Endothelial cell of umbilical vein (primary cell): ENCODE results near the gene SESTD1. TPM values are rescaled to one million over a fixed set of nuclear protein-coding genes. Genes with fewer than 3 reads are reported as not detected.

Experiments used
- BruUV-seq: library from RNA; stranded (reverse); fragments of 400-500 nt; replicated peaks from 2 replicates; lab custom pipeline; 2021; lab: Mats Ljungman, UMichigan
- CTCF ChIA-PET: fragments of 300-600, 350-600 bp; sonication (Branson Sonifier 250); formaldehyde crosslinking; loops from one replicate; lab custom pipeline; 2021; ENCODE audit warnings: antibody characterized with exemption, inconsistent platforms; lab: Charles Lee
- POLR2A ChIA-PET: fragments of 300-600, 350-600 bp; sonication (Branson Sonifier 250); formaldehyde crosslinking; loops from one replicate; lab custom pipeline; 2021; ENCODE audit warnings: antibody characterized with exemption, inconsistent platforms; lab: Charles Lee
- DNase-seq: peaks from one replicate; pipeline ENCODE4 v3.0.0-alpha.2; 2011; ENCODE audit warnings: low read depth, low spot score
- FAIRE-seq: peaks from 2 replicates; lab custom pipeline; 2011; peaks lifted over from hg19 to GRCh38; lab: Jason Lieb, UNC
- H2AFZ ChIP-seq: 2 replicates; pipeline ENCODE4 v1.6.0; 2012; ENCODE audit warnings: low read depth, low read length, control low read depth, inconsistent platforms
- H3K27ac ChIP-seq: 2 replicates; pipeline ENCODE4 v1.5.1; 2011; ENCODE audit warnings: low read depth, mild to moderate bottlenecking, control low read depth, low read length, moderate library complexity; ENCODE audit not compliant: insufficient read depth
- H3K27me3 ChIP-seq, 2 experiments: 2 replicates each; pipeline versions ENCODE4 v1.6.0 to v1.6.1; 2011; ENCODE audit warnings: low read length in 2 of 2, mixed read lengths in 1 of 2; ENCODE audit not compliant: control insufficient read depth in 2 of 2, insufficient read depth in 2 of 2
- H3K36me3 ChIP-seq, 2 experiments: 2 replicates in 1 of 2; 3 replicates in 1 of 2; pipeline ENCODE4 v1.5.1; 2011; ENCODE audit warnings: low read length in 2 of 2, mild to moderate bottlenecking in 1 of 2, moderate library complexity in 1 of 2; ENCODE audit not compliant: control insufficient read depth in 2 of 2, insufficient read depth in 2 of 2; ENCODE audit errors: extremely low read depth in 1 of 2
- H3K4me1 ChIP-seq: 3 replicates; pipeline ENCODE4 v1.5.1; 2011; ENCODE audit warnings: mild to moderate bottlenecking, low read length; ENCODE audit not compliant: control insufficient read depth, insufficient read depth; ENCODE audit errors: extremely low read depth
- H3K4me2 ChIP-seq: 2 replicates; pipeline ENCODE4 v1.6.1; 2011; ENCODE audit warnings: low read length, control low read depth, mixed read lengths; ENCODE audit not compliant: insufficient read depth
- H3K4me3 ChIP-seq, 3 experiments: fragments of 200-600 bp in 1 of 3; sonication (generic), shearing (Covaris generic) in 1 of 3; replicated peaks in 1 of 3; 2 replicates each; pipeline ENCODE4 v1.5.1; 2011 to 2016; ENCODE audit warnings: control low read depth in 3 of 3, low read length in 3 of 3, mild to moderate bottlenecking in 2 of 3, inconsistent platforms in 1 of 3, low read depth in 1 of 3, moderate library complexity in 1 of 3; ENCODE audit not compliant: insufficient read depth in 1 of 3
- H3K79me2 ChIP-seq: 2 replicates; pipeline ENCODE4 v1.6.0; 2012; ENCODE audit warnings: low read length, inconsistent platforms; ENCODE audit not compliant: control insufficient read depth, insufficient read depth
- H3K9ac ChIP-seq: replicated peaks from 2 replicates; pipeline ENCODE3; 2011; ENCODE audit warnings: low read length, control low read depth; ENCODE audit not compliant: insufficient read depth; ENCODE audit errors: extremely low read depth
- H3K9me1 ChIP-seq: replicated peaks from 3 replicates; pipeline ENCODE4 v1.6.0; 2011; ENCODE audit warnings: mild to moderate bottlenecking, low read length; ENCODE audit not compliant: control insufficient read depth, insufficient read depth; ENCODE audit errors: extremely low read depth
- H3K9me3 ChIP-seq: replicated peaks from 2 replicates; pipeline ENCODE4 v1.5.1; 2012; ENCODE audit warnings: low read length, inconsistent platforms; ENCODE audit not compliant: control insufficient read depth, insufficient read depth
- H4K20me1 ChIP-seq: replicated peaks from 2 replicates; pipeline ENCODE3; 2011; ENCODE audit warnings: mild to moderate bottlenecking, low read length; ENCODE audit not compliant: control insufficient read depth, insufficient read depth; ENCODE audit errors: extremely low read depth
- EZH2 ChIP-seq: IDR thresholded peaks from 2 replicates; pipeline ENCODE4 v1.6.1; 2012; ENCODE audit warnings: borderline replicate concordance, low read depth, mild to moderate bottlenecking, moderate library complexity, low read length, inconsistent platforms; ENCODE audit not compliant: severe bottlenecking
- FOS ChIP-seq: IDR thresholded peaks from 2 replicates; pipeline ENCODE4 v1.6.1; 2011; ENCODE audit warnings: mild to moderate bottlenecking, low read length, moderate library complexity, borderline replicate concordance; ENCODE audit not compliant: insufficient read depth
- JUN ChIP-seq: IDR thresholded peaks from 2 replicates; pipeline ENCODE4 v1.6.1; 2011; ENCODE audit warnings: borderline replicate concordance, low read depth; ENCODE audit not compliant: insufficient read length, insufficient read depth
- MYC ChIP-seq: IDR thresholded peaks from one replicate; pipeline ENCODE4 v1.6.1; 2011; ENCODE audit warnings: mild to moderate bottlenecking, low read depth, low read length
- POLR2A ChIP-seq: IDR thresholded peaks from 2 replicates; pipeline ENCODE4 v1.6.1; 2012; ENCODE audit warnings: low read depth, mild to moderate bottlenecking, control low read depth, low read length
- POLR2AphosphoS5 ChIP-seq: IDR thresholded peaks from 2 replicates; pipeline ENCODE4 v1.6.1; 2012; ENCODE audit warnings: low read depth, mild to moderate bottlenecking, control low read depth, low read length, moderate library complexity; ENCODE audit not compliant: insufficient read depth
- dilution Hi-C: fragments of 300-500 bp; cut with MboI; formaldehyde crosslinking; loops from one replicate; pipeline ENCODE4 v1.15.0; 2019; ENCODE audit warnings: low sequenced_read_pairs; ENCODE audit not compliant: extremely low pct_ligation_motif_present
- intact Hi-C: fragments of 100-400 bp; cut with micrococcal nuclease; formaldehyde crosslinking; loops from one replicate; pipeline ENCODE4 v1.10.0; 2022
- polyA plus RNA-seq, 4 experiments: library from polyadenylated mRNA; depleted of rRNA in 3 of 4; stranded (reverse) in 3 of 4; unstranded in 1 of 4; fragments of >200 nt; gene quantifications; 2 replicates each; pipeline versions ENCODE4 v1.2.1 to v1.2.3, GENCODE V29; 2011 to 2012; ENCODE audit warnings: missing spikeins in 1 of 4
- total RNA-seq: library from RNA; stranded (reverse); gene quantifications from 2 replicates; pipeline ENCODE4 v1.2.3, GENCODE V29; 2021
- TF ChIP-seq, protein P1 (sequence below), 2 donors: IDR thresholded peaks; 1 replicate in 1 of 2; 2 replicates in 1 of 2; pipeline ENCODE4 v1.5.1; 2011; ENCODE audit warnings: low read length in 2 of 2, mild to moderate bottlenecking in 2 of 2, moderate library complexity in 2 of 2, control low read depth in 1 of 2, inconsistent platforms in 1 of 2, low read depth in 1 of 2; ENCODE audit not compliant: insufficient read depth in 1 of 2; ENCODE audit errors: extremely low read depth in 1 of 2
- TF ChIP-seq, protein P2 (sequence below): IDR thresholded peaks from 2 replicates; pipeline ENCODE4 v1.6.1; 2011; ENCODE audit not compliant: insufficient read depth, insufficient read length

Gene SESTD1
- total and polyA plus RNA-seq, 2 donors (not counting 3 experiments of a cell fraction or from before 2014, with no cell fraction given): 9.8 to 72.4 TPM

DNA sequence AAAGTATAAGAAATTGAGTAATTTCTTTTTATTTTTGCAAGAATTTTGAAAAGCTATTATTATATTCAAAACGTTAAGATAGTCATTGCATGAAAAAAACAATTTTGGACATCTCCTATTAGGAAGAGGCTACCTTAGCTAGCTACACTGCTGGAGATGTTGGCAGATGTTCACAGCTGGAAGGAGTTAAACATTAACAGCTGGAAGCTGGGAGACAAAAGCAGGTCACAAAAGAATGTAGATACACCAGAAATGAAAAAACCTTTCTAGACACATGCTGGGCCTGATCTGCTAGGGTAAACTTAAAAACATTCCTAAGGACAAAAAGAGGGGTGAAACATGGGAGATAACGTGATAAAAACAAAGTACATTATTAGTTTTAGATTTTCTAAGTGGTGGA, 84.4 kb downstream of the SESTD1 start:
- Histone ChIP-seq H3K36me3 (peaks cover 2 to 5% of the 10 kb centered on the region in 2 experiments), H3K4me2 (no peak overlapping the region), H3K27me3 (no peaks in the 10 kb centered on the region), H3K9me3 (no peaks in the 10 kb centered on the region), H3K27ac (no peak overlapping the region), H3K9ac (no peak overlapping the region), H3K9me1 (no peaks in the 10 kb centered on the region), H3K4me1 (no peaks in the 10 kb centered on the region), H2AFZ (no peak overlapping the region), H3K4me3 (no peak overlapping the region), H3K79me2 (peaks cover 5% of the 10 kb centered on the region), H4K20me1 (no peaks in the 10 kb centered on the region)
- TF ChIP-seq EZH2 (no peak), FOS (no peak), POLR2AphosphoS5 (no peak), JUN (no peak), MYC (no peak), POLR2A (no peak)
- TF ChIP-seq, protein P1, sequence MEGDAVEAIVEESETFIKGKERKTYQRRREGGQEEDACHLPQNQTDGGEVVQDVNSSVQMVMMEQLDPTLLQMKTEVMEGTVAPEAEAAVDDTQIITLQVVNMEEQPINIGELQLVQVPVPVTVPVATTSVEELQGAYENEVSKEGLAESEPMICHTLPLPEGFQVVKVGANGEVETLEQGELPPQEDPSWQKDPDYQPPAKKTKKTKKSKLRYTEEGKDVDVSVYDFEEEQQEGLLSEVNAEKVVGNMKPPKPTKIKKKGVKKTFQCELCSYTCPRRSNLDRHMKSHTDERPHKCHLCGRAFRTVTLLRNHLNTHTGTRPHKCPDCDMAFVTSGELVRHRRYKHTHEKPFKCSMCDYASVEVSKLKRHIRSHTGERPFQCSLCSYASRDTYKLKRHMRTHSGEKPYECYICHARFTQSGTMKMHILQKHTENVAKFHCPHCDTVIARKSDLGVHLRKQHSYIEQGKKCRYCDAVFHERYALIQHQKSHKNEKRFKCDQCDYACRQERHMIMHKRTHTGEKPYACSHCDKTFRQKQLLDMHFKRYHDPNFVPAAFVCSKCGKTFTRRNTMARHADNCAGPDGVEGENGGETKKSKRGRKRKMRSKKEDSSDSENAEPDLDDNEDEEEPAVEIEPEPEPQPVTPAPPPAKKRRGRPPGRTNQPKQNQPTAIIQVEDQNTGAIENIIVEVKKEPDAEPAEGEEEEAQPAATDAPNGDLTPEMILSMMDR (IDR thresholded peaks at IDR 0.05; ENCODE audit: extremely low read depth in 1 of 2, insufficient read depth in 1 of 2, low read depth in 1 of 2, low read length in 2 of 2): no peak
- TF ChIP-seq, protein P2, sequence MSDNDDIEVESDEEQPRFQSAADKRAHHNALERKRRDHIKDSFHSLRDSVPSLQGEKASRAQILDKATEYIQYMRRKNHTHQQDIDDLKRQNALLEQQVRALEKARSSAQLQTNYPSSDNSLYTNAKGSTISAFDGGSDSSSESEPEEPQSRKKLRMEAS: no peak
- POLR2A ChIA-PET: no interaction called here
- BruUV-seq: no TSS peak
- dilution Hi-C loops: no loop called here
- FAIRE-seq (no peak), DNase-seq (no peak)
- CTCF ChIA-PET: no interaction called here
- intact Hi-C loops: no loop called here
